ENCODE measurements around the gene PRR7.
A peak's percentile ranks its signal among the peaks of the same experiment; 100 is the strongest.

PRR7 gene

DNA sequence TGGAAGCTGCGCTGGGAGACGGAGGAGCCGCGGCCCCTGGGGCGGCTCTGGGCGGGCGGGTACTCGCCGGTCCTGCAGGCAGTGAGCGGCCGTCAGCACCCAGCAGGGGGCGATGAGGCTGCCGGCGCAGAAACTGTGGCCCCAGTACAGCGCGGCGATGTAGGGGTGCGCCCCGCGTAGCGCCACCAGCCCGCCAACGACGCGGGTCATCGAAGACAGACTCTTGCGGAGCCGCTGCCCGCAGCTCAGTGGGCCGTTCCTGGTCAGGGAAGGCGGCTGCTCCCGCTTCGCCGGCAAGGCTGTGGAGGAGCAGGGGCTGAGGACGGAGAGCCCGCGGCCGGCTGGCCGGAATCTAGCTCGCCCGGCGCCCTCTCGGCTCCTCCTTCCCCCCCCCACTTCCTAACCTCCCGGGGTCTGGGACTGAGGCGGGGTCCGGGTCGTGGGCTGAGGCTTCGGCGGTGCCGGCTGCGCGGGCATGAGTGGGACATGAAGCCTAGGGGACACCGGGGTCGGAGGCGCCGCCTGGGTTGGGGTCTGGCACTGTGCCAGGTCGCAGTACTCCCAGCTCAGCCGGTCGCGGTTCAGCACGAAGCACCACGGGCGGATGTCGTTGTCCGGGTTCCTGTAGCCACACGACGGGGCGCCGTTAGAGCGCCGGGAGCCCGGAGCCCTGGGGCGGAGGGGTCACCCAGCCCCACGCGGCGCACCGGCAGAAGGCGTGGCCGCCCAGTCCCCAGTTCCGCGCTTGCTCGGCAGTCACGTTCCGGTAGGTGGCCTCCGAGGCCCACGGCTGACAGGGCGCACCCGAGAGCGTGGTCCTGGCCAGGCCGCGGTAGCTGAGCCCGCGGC, 42.6 kb upstream of the PRR7 start:
- H3K4me3 ChIP-seq (ENCODE audit: low read length), result peak overlapping the region; percentile 63

GRCh38 chr5:177404641-177405179, 41.9 kb upstream of the PRR7 start:
- TF ChIP-seq, protein P1, sequence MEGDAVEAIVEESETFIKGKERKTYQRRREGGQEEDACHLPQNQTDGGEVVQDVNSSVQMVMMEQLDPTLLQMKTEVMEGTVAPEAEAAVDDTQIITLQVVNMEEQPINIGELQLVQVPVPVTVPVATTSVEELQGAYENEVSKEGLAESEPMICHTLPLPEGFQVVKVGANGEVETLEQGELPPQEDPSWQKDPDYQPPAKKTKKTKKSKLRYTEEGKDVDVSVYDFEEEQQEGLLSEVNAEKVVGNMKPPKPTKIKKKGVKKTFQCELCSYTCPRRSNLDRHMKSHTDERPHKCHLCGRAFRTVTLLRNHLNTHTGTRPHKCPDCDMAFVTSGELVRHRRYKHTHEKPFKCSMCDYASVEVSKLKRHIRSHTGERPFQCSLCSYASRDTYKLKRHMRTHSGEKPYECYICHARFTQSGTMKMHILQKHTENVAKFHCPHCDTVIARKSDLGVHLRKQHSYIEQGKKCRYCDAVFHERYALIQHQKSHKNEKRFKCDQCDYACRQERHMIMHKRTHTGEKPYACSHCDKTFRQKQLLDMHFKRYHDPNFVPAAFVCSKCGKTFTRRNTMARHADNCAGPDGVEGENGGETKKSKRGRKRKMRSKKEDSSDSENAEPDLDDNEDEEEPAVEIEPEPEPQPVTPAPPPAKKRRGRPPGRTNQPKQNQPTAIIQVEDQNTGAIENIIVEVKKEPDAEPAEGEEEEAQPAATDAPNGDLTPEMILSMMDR (IDR thresholded peaks at IDR 0.05; ENCODE audit: insufficient read depth, low read depth, low read length, missing control alignments), result no peak
- DNase-seq (ENCODE audit: low read depth), result no peak
- peak overlapping the region; percentile 63 for H3K4me3 ChIP-seq (ENCODE audit: low read length)

More for the DNA sequence above, 42.6 kb upstream of the PRR7 start:
- peak; percentile 77 for DNase-seq (ENCODE audit: low read depth)
- TF ChIP-seq, protein P1 (IDR thresholded peaks at IDR 0.05; ENCODE audit: insufficient read depth, low read depth, low read length, missing control alignments), result peak; percentile 60

- H3K4me3 ChIP-seq (ENCODE audit: low read length), result no peak overlapping the region
- TF ChIP-seq, protein P1 (IDR thresholded peaks at IDR 0.05; ENCODE audit: insufficient read depth, low read depth, low read length, missing control alignments), result no peak
- DNase-seq (ENCODE audit: low read depth), result no peak
Measured at GRCh38 chr5:177405312-177405711, 41.3 kb upstream of the PRR7 start.

DNA sequence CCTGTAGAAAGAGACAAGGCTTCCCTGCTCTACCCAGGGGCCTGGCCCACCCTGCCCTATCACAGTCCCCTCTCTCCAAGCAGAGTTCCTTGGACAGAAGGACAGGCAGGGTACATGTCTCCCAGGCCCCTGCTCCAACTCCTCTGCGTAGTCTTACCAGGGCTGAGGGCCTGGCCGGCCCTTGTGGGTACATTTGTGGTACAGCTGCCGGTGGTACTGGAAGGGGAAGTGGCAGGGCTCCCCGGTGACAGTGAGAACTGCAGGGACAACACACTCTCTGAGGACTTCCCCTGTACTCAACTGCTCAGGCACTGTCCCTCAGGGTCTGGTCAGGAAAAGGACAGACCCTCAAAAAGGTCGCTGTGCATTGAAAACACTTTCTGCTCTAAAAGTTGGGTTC, 40.8 kb upstream of the PRR7 start:
- TF ChIP-seq, protein P1 (IDR thresholded peaks at IDR 0.05; ENCODE audit: insufficient read depth, low read depth, low read length, missing control alignments), result no peak
- no peak overlapping the region for H3K4me3 ChIP-seq (ENCODE audit: low read length)
- DNase-seq (ENCODE audit: low read depth), result no peak

DNA sequence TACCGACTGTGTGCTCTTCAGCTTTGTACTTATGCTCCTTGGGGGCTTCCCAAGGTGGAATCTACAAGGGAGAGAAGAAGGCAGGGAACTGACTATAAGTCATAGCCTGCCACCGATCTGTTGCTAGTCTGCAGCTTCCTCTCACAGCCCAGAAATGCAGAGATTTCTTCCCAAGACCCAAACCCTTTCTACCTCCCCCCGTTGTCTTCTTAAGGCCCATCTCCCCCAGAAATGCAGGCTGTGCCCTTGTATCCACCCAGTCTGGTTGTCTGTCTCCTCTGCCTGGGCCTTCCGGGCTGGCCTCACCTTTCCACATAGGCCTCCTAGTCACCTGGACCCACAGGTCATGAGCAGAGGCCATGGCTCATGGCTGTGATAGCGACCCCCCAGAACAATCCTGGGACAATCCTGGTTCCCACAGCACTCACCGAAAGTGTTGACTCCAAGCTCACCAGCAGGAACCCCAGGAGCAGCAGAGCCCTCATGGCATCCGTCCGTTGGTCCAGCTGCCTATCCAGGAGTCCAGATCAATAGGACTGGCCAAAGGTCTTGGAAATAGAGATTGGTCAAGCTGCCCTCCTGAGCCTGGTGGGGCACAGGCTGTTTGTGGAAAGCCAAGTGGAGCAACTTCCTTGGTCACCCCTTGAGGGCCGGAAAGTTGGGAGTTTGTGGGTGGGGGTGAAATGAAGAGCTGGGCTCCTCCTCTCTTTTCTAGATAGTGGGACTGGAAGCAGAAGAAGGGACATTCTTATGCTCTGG, 37.4 kb upstream of the PRR7 start, which contains the start of gene F12:
Gene F12, minus strand, starts transcription at position 522 of the 759 bp plus-strand sequence. Its CDS starts 37 bp downstream, at position 485.
- no peak within 1 kb of the TSS for H3K4me3 ChIP-seq (ENCODE audit: low read length)
- TF ChIP-seq, protein P1 (IDR thresholded peaks at IDR 0.05; ENCODE audit: insufficient read depth, low read depth, low read length, missing control alignments), result no peak
- DNase-seq (ENCODE audit: low read depth), result no peak

GRCh38 chr5:177410575-177410974, 36.0 kb upstream of the PRR7 start:
- H3K4me3 ChIP-seq (ENCODE audit: low read length), result no peak overlapping the region
- TF ChIP-seq, protein P1 (IDR thresholded peaks at IDR 0.05; ENCODE audit: insufficient read depth, low read depth, low read length, missing control alignments), result no peak
- no peak for DNase-seq (ENCODE audit: low read depth)

All from epithelial cell of esophagus (primary cell).